GM21390 (cell line): ENCODE data around the gene PRR5.
"Not testable (repeated sequence)": the region's sequence is repeated elsewhere in the genome, so short reads cannot be mapped to it uniquely, and the experiment has no call there.

Experiments
- ATAC-seq: cut with Tn5 transposase; IDR thresholded peaks from one replicate; pipeline ENCODE4 v1.9.1; 2021; ENCODE audit not compliant: unreplicated experiment

PRR5 gene

DNA sequence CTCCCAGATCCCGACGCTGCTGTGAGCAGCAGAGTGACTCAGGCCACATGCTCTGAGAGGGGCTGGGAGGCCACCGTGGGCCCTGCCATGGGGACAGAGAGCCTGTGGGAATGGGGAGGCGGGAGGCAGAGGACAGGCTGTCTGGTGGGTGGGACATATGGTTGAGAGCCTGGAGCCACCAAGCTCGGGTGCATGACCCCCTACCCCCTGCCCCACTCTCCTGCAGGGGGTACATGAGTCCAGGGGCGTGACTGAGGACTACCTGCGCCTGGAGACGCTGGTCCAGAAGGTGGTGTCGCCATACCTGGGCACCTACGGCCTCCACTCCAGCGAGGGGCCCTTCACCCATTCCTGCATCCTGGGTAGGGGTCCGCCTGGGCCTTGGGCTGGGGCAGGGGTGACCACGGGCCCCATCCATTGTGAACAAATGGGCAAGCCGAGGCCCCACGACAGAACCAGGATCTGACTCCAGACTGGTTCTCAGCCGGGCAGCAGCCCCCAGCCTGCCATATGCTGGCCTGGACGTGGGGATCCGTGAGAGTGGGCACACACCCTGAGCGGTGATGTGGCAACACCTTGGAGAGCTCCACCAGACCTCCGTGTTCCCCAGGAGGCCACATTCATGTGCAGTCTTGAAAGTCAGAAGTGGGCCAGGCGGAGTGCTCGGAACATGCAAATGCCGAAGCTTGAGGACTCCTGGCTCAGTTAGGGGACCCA, 33.0 kb downstream of the PRR5 start:
- ATAC-seq, result no peak

DNA sequence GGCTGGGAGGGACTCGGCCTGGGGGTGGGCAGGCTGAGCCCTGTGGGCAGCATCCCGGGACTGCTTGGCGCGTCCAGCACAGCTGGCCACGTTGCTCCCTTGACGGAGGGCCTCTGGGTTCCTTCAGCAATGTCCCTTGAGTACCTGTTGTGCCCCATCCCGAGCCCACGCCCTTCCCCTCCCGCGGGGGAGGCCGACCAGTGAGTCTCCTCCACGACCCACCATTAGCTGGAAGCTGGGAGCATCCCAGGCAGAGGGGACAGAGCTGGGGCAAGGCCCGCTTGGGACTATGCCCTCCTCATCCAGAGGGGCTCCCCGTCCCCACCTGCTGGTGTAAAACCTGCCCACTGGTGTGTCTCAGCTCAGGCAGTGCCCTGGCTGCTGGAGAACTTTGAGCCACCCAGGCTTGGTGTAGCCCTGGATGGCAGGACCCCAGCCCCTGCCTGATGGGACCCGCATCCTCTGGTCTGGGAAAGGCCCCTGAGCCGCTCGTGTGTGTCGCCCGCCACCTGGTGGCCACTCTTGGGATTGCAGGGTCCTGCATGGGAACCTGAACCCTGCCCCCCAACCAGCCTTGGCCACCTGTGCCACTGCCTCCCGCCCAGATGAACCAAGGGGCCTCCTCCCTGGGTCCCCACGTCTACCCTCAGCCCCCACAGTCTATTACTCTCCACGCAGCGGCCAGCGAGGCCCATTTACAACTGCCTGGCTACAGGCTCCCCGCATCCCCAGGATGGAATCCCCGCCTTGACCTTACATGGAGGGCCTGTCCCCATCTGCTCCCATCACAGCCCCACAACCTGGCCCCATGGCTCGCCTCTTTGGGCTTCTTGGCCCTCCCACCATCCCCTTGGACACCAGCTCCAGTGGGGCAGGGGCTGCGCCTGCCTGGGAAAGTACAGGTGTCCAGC, 33.8 kb downstream of the PRR5 start:
- no peak for ATAC-seq

DNA sequence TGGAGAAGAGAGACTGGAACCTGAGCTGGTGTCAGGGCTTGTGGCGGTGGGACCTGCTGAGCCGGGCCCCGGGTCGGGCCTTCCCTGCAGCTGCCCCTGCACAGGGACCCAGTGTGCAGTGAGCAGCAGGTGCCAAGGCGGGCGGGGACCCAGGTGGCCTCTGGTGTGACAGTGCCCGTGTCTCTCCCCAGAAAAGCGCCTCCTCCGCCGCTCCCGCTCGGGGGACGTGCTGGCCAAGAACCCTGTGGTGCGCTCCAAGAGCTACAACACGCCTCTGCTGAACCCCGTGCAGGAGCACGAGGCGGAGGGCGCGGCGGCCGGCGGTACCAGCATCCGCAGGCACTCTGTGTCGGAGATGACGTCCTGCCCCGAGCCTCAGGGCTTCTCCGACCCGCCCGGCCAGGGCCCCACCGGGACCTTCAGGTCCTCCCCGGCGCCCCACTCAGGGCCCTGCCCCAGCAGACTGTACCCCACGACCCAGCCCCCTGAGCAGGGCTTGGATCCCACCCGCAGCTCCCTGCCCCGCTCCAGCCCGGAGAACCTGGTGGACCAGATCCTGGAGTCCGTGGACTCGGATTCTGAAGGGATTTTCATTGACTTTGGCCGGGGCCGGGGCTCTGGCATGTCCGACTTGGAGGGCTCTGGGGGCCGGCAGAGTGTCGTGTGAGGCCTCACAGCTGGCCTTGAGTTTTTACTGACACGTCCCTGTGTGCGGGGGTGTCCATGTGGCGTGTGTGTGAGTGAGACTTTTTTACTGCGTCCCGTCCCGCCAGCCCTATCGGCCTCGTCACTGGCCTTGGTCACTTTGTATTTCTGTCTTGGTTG, 34.8 kb downstream of the PRR5 start:
- no peak for ATAC-seq

DNA sequence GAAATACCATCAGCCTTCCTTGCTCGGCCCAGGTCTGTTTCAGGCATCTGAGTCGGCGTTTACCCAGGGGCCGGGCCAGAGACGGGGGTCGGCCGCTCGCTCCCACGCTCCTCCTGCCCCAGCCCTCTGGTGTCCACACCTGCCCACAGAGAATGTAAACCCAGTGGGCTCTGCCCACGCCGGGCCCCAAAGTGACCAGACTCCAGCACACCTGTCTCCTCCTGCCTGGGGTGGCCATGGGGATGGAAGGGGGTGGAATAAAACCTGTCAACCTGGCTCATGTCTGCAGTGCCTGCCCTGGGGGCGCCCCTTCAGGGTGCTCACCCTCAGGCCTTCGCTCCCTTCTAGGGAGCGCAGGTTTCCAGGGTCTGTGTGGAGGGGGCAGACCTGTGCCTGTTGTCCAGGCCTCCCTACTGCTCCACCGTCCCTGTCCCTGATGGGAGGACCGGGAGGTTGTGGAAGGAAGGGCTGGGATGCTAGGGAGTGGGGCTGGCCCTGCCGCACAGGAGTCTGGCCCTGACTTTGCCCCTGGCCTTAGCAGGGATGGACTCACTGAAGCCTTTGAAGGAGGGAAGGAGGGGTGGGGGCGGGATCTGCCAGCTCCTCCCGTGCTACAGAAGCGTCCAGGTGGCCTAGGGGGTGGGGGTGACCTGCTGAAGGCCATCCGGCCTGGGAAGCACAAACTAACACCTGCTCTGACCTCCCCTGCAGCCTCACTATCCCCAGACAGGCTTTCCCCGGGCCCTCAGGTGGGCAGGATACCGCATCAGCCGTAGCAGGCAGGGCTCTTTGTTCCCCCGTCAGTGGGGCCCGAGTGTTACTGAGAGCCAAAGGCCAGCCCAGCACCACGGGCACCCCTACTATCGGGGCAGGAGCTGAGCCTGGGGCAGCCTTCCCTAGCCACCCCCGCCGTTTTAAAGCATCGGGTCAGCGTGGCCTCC, 35.7 kb downstream of the PRR5 start:
- ATAC-seq, result no peak

DNA sequence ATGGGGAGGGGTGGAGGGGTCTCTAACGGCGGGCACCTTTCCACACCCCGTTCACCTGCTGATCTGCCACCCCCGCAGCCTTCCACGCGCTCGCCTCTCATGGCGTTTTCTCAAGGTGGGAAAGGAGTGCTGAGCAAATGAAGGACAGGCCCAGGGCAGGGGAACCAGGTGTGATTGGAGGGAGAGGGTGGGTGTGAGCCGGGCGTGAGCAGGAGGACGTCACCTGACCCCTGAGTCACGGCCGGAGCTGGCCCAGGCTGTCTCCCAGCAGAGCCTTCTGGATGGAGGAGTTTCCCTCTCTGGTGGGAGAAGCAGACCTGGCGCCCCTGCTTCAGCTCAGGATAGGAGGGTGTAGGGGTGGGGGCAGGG, 36.3 kb downstream of the PRR5 start:
- ATAC-seq, result no peak

DNA sequence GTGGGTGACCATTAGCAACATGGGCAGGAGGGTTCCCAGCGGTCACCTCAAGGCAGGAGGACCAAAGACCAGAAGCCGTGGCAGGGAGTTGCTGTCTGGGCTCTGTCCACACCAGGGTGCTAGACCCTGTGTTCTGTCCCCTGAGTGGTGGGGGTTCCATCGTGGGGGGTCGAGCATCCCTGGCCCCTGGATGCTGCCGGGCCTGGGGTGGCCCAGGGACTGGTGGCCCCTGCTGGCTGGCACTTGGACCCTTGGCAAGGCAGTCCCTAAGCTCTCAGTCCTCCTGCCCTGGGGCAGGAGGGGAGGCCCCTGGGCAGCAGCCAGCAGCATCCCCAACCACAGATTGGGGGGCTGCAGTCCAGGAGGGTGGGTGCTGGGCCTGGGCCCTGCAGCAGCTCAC, 37.0 kb downstream of the PRR5 start:
- ATAC-seq, result no peak

DNA sequence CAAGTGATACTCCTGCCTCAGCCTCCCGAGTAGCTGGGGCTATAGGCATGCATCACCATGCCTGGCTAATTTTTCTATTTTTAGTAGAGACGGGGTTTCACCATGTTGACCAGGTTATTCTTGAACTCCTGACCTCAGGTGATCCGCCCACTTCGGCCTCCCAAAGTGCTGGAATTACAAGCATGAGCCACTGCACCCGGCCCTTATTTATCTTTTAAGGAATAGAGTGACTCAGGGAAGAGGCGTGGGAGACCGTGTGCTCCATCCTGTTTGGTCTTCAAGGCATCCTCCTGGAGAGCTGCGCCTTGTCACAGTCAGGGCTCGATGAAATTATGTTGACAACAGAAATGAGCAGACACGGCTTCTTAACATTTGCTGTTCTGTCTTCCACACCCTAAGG, 37.7 kb downstream of the PRR5 start:
- ATAC-seq, result not testable (repeated sequence)

DNA sequence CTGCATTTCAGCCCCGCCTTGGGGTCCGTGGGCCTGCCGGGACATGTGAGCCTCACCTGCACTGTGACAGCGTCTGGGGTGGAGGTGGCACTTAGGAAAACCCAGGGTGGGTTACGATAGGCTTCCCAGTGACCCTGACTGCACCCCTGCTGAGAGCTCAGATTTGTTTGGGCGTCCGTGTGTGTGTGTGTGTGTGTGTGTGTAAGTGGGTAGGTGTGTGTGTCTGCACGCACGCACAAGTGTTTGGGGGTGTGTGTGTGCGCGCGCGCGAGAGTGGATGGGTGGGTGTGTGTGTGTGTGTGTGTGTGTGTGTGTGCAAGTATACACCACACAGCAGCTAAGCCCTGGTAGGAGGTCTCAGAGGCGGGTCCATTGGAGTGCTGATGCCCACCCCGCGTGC, 38.3 kb downstream of the PRR5 start:
- ATAC-seq, result no peak

DNA sequence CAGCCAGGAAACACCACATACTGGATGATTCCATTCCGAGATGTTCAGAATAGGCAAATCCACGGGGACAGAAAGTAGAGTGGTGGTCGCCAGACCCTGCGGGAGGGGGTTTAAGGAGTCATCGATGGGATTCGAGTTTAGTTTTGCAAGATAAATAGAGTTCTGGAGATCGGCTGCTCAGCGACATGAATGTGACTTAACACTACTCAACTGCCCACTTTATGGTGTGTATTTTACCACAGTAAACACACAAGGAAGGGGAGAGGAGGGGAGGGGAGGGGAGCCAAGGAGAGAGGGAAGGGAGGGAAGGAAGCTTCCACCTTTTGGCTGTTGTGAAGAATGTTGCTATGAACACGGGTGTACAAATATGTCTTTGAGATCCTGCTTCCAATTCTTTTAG, 39.9 kb downstream of the PRR5 start:
- ATAC-seq, result no peak

DNA sequence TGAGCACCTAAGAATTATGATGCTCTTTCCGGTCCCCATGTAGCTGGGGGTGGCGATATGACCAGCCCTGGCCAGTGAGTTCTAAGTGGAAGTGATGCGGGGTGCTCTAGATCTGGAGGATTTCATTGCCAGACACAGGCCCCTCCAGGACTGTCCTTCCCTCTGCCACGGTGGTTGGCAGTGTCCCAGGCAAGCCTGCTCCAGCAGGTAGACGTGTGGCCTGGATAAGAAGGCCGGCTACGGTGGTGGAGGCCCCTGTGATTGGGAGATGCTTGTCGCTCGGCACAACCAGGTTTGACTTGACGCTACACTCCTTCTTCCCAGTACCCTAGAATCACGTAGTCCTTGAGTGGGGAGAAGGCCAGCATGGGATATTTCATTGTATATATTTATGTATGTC, 41.2 kb downstream of the PRR5 start:
- ATAC-seq, result no peak

DNA sequence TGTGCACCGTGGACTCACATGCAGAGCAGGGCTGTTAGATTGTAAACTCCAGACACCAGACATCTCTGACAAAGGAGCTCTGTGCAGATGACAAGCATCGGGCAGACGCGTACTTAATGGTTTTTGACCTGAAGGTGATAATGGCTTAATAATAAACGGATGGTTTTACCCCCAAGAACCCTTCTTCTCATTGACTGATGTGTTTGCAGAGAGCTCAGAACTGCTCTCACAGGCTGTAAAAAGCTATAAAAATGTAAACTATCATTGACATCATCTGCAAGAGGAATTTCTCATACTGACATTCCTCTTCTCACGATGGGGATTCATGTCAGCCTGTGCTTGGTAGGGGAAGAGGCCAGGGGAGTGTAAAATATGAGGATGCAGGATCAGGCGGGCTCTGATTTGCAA, 41.8 kb downstream of the PRR5 start:
- ATAC-seq, result no peak

DNA sequence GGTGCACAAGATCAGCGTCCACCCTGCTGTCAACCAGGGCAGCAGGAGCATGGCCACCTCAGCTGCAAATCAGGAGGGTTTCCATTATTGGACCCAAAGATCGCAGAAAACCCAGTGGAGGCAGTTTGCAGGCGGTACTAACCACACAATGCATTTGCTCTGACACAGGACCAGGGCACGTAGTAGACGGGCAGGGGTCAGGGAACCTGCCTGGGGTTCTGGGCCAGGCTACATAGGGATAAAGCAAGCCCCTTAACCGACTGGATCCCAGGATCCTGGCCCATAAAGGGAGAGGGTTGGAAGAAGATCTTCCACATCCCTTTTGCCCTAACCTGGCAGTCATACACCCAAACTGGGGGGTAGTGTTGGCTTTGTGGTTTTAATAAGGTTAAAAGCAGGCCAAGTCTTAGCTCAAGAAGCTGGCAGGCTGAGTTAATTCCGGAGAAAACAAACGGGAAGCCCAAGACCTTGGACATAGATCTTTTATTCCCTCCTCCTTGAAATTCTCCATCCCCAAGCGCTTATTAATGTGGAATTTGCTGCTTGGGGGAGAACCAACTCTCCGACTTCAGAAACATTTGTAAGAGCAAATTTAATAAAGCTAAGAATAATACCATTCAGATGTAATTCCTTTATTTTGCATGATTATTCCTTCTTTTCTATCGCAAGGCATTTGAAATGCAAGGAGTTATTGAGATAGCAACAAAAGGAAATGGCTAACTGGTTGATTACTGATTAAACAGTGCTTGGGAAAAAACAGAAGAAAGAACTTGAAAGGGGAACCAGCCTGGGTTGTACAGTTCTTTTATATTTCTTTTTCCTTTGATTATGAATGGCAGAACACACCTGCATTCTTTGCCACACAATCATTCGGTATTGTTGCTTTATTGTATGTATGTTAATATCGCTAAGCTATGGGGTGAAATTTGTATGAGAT, 44.1 kb downstream of the PRR5 start:
- ATAC-seq, result no peak

DNA sequence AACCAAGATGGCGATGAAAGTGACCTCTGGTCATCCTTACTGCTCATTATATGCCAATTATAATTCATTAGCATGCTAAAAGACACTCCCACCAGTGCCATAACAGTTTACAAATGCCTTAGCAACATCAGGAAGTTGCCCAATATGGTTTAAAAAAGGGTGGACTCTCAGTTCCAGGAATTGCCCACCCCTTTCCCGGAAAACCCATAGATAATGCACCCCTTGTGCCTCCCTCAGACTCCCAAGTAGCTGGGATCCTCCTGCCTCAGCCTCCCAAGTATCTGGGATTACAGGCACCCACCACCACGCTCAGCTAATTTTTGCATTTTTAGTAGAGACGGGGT, 45.8 kb downstream of the PRR5 start:
- not testable (repeated sequence) for ATAC-seq

DNA sequence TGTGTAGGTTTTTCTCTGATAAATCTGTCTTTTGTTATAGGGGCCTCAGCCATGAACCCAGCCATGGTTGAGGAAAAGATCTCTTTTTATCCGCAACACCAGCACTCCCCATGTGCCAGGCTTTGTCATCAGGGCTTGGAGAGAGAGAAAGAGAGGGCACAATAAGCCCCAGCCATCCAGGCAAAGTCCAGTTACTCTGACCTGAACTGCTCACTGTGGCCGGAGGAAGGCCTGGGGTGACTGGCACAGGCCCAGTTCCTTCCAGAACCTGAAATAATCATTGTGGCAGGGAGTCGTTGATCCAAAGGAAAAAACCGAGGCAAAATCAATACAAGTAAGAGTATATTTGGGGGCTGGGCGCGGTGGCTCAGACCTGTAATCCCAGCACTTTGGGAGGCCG, 46.5 kb downstream of the PRR5 start:
- ATAC-seq, result no peak

DNA sequence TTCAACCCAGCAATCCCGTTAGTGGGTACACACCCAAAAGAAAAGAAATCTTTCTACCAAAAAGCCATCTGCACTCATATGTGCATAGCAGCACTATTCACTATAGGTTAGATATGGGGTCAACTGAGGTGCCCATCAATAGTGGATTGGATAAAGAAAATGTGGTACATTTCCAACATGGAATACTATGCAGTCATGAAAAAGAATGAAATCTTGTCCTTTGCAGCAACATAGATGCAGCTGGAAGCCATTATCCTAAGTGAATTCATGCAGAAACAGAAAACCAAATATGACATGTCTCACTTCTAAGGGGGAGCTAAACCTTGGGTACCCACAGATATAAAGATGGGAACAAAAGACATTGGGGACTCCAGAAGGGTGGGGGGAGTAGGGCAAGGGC, 48.5 kb downstream of the PRR5 start:
- ATAC-seq, result no peak

DNA sequence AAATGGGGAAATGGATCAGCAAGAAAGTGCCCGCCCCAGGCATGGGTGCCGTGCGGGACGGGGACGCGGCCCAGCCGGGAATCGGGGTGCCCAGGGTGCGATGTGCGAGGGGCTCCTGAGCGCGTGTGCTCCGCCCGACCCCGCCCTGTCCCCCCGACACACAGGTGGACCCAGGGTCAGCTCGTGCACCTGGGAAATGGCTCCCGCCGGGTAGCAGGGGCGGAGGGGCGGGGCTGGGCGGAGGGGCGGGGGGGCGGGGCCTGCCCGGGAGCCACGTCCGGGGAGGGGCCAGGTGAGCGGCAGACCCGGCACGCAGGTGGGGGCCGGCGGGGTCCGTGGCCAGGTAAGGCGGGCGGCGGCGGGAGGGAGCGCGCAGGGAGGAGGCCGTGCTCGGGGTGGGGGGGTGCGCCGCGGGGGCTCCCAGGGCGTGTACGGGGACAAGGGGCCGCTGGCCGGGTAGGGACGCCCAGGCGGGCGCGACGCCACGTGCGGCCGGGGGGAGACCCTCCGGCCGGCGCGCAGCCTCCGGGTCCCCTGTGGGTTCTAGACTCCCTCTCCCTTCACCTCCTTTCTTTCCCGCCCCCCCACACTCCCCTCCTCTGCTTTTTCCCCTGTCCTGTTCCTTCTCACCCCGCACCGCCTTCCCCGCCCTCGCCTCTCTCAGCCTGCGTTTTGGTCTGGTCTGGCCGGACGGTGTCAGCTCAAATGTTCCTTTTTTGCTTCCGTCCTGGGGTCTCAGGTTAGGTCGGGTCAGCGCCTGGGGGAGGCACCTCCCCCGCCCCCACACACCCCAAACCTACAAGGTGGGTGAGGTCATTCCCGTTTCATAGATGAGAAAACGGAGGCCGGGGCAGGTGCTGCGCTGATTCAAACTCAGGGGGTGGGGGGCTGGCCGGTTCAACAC, 50.5 kb downstream of the PRR5 start, which contains the start of gene ARHGAP8:
ARHGAP8 (plus strand) TSS at position 291 of the 904 bp plus-strand sequence. CDS start 33,953 bp downstream, outside the sequence.
- ATAC-seq, result no peak

DNA sequence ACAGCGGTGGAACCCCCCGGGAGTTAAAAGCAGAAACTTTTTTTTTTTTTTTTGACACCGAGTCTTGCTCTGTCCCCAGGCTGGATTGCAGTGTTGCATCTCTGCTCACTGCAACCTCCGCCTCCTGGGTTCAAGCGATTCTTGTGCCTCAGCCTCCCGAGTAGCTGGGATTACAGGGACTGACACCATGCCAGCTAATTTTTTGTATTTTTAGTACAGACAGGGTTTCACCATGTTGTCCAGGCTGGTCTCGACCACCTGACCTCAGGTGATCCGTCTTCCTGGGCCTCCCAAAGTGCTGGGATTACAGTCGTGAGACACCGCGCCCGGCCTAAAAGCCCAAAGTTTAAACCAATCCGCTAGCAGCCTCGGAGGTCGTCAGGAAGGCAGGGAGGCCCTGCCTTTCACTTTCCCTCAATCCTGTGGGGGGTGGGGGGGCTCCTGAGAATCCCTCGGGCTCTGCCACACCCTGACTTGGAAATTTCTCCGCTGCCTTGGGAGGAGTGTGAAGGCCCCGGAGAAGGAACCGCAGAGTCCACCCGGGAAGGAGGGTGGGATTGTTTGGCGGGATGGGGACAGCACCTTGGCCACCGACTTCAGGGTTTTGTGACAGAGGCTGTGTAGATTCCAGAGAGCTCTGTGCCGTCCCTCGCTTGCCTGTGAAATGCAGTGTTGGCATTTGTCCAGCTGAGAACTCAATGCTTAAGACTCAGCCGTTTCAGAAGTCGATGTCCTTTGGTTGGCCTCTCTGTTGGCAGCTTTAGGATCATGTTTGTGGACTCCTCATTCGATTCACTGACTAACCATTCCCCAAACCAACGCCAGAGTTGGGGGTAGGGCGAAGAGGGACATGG, 51.4 kb downstream of the PRR5 start:
- no peak for ATAC-seq
